ENCODE results near the gene PARP12.

DNA sequence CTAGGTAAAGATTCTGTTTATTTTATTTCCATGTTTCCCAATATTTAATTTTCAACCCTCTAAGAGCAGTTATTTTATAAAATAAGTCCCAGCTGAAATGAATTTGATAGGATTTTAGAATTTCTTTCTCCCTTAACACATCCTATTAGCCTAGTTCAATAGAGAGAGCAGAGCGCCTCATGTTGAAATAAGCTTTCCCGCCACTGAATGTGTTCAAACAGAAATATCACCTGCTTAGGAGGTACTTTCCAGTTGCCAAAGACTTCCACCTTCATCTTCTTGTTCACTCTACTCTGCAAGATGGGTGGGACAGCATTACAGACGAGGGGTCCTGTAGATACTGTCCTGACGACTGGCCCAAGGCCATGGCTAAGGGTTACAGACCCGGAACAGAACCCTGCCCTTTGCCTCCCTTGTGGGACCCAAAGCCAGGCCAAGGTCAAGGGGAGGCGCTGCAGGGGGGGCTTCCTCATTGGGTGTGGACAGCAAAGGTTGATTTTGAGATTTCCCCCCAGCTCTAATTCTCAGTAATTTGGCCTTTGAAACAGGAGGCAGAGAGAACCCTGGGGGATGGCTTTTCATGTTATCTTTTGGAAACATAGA, 62.0 kb downstream of the PARP12 start:
- TF ChIP-seq POLR2AphosphoS5 (IDR thresholded peaks at IDR 0.05; ENCODE audit: low read depth, low read length) (no peak), SIN3A (IDR thresholded peaks at IDR 0.05; ENCODE audit: borderline replicate concordance, insufficient read depth, low read length) (no peak)

Data from PFSK-1 (cell line).